HEK293 (cell line): Measurements from ENCODE around the gene AXIN1.

ENCODE experiments used
- TCF7L2 ChIP-seq: IDR thresholded peaks from 2 replicates; pipeline ENCODE4 v1.6.1; 2011; ENCODE audit warnings: low read depth, mild to moderate bottlenecking, inconsistent platforms, low read length, moderate library complexity, borderline replicate concordance
- ZBTB17 ChIP-seq: fragments of 450-650 bp; formaldehyde crosslinking; IDR thresholded peaks from 2 replicates; pipeline ENCODE4 v1.5.1; 2016; ENCODE audit warnings: missing biosample characterization, missing genetic modification characterization
- ZBTB7A ChIP-seq: fragments of 450-650 bp; formaldehyde crosslinking; IDR thresholded peaks from 2 replicates; pipeline ENCODE4 v1.5.1; 2016; ENCODE audit warnings: low read depth, missing biosample characterization, missing genetic modification characterization
- ZNF184 ChIP-seq: fragments of 450-650 bp; IDR thresholded peaks from 2 replicates; pipeline ENCODE4 v1.5.1; 2018; ENCODE audit warnings: missing biosample characterization, mild to moderate bottlenecking, missing genetic modification characterization
- ZNF707 ChIP-seq: fragments of 450-650 bp; formaldehyde crosslinking; IDR thresholded peaks from 2 replicates; pipeline ENCODE4 v1.5.1; 2016; ENCODE audit warnings: missing biosample characterization, missing genetic modification characterization
- TF ChIP-seq, protein P1 (sequence below): fragments of 450-650 bp; formaldehyde crosslinking; IDR thresholded peaks from 2 replicates; pipeline ENCODE4 v1.5.1; 2016; ENCODE audit warnings: missing biosample characterization, missing genetic modification characterization
- TF ChIP-seq, protein P2 (sequence below): fragments of 450-650 bp; formaldehyde crosslinking; IDR thresholded peaks from 2 replicates; pipeline ENCODE4 v1.5.1; 2016; ENCODE audit warnings: missing biosample characterization, missing genetic modification characterization

DNA sequence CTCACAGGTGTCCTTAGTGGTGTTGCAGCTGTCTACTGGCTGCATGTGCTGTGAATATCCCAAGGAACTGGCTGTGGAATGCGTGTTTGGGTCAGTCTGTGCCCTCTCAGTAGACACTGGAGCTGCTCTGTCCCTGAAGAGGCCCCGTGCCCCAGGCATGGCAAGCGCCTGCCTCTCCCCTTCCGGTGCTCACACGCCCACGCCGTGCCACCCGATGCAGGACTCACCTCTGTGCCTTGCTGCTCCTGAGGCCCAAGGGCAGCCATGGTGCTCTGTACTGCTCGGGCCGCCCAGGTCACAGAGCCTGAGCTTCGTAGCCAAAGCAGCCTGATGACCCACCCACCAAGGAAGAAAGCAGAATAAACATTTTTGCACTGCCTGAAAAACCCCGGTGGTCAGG is 86.8 kb downstream of the AXIN1 start:
- TF ChIP-seq, protein P1, sequence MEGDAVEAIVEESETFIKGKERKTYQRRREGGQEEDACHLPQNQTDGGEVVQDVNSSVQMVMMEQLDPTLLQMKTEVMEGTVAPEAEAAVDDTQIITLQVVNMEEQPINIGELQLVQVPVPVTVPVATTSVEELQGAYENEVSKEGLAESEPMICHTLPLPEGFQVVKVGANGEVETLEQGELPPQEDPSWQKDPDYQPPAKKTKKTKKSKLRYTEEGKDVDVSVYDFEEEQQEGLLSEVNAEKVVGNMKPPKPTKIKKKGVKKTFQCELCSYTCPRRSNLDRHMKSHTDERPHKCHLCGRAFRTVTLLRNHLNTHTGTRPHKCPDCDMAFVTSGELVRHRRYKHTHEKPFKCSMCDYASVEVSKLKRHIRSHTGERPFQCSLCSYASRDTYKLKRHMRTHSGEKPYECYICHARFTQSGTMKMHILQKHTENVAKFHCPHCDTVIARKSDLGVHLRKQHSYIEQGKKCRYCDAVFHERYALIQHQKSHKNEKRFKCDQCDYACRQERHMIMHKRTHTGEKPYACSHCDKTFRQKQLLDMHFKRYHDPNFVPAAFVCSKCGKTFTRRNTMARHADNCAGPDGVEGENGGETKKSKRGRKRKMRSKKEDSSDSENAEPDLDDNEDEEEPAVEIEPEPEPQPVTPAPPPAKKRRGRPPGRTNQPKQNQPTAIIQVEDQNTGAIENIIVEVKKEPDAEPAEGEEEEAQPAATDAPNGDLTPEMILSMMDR (tag by site-specific recombination): no peak
- TF ChIP-seq ZBTB17 (tag by site-specific recombination) (no peak), ZNF184 (tag by site-specific recombination) (no peak), ZNF707 (tag by site-specific recombination) (no peak), ZBTB7A (tag by site-specific recombination) (no peak), TCF7L2 (no peak)
- TF ChIP-seq, protein P2, sequence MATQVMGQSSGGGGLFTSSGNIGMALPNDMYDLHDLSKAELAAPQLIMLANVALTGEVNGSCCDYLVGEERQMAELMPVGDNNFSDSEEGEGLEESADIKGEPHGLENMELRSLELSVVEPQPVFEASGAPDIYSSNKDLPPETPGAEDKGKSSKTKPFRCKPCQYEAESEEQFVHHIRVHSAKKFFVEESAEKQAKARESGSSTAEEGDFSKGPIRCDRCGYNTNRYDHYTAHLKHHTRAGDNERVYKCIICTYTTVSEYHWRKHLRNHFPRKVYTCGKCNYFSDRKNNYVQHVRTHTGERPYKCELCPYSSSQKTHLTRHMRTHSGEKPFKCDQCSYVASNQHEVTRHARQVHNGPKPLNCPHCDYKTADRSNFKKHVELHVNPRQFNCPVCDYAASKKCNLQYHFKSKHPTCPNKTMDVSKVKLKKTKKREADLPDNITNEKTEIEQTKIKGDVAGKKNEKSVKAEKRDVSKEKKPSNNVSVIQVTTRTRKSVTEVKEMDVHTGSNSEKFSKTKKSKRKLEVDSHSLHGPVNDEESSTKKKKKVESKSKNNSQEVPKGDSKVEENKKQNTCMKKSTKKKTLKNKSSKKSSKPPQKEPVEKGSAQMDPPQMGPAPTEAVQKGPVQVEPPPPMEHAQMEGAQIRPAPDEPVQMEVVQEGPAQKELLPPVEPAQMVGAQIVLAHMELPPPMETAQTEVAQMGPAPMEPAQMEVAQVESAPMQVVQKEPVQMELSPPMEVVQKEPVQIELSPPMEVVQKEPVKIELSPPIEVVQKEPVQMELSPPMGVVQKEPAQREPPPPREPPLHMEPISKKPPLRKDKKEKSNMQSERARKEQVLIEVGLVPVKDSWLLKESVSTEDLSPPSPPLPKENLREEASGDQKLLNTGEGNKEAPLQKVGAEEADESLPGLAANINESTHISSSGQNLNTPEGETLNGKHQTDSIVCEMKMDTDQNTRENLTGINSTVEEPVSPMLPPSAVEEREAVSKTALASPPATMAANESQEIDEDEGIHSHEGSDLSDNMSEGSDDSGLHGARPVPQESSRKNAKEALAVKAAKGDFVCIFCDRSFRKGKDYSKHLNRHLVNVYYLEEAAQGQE: no peak
